Erythroblast (primary cell): ENCODE data around the gene CENATAC.

Source experiments
- DNase-seq, 2 experiments: peaks; one replicate each; lab custom pipeline; 2025; lab: John Stamatoyannopoulos, UW
- GATA1 ChIP-seq: IDR thresholded peaks from 2 replicates; pipeline ENCODE4 v1.6.1; 2011; ENCODE audit warnings: low read depth, mild to moderate bottlenecking, control low read depth, low read length, moderate library complexity
- POLR2A ChIP-seq: IDR thresholded peaks from 2 replicates; pipeline ENCODE4 v1.6.1; 2011; ENCODE audit warnings: mild to moderate bottlenecking, low read length

Gene CENATAC

DNA sequence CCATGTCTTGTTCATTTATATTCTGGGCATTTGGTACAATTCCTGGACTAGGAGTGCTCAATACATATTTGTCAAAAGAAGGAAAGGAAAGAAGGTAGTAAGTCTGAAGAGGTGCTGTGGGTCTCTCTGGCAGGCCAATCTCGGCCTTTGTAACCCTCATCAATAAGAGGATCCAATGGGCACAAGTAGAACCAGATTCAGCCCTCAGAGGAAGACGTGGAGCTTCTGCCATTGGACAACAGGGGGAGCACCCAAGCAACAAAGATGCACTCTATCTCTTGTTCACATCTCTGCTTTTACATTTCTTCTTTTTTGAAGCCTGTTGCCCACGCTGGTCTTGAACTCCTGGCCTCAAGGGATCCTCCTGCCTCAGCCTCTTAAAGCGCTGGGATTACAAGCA, 67.4 kb downstream of the CENATAC start:
- DNase-seq = peak; percentile 82 to 83

More for the DNA sequence above, 67.4 kb downstream of the CENATAC start:
- TF ChIP-seq POLR2A = no peak
- TF ChIP-seq GATA1 = no peak
